Measurements from ENCODE around the gene PDILT.
"Not testable (repeated sequence)": the region's sequence is repeated elsewhere in the genome, so short reads cannot be mapped to it uniquely, and the experiment has no call there.

PDILT gene

GRCh38 chr16:20430480-20430879, 25.9 kb upstream of the PDILT start:
- not testable (repeated sequence) for H3K4me3 ChIP-seq (ENCODE audit: insufficient read depth, low read depth, low read length); H3K27me3 ChIP-seq (ENCODE audit: control insufficient read depth, insufficient read depth, low read length, poor library complexity, severe bottlenecking); H3K27ac ChIP-seq (ENCODE audit: insufficient read depth, low read depth, low read length, poor library complexity, severe bottlenecking); H3K4me1 ChIP-seq (ENCODE audit: control insufficient read depth, insufficient read depth, low read length); H3K36me3 ChIP-seq (ENCODE audit: control insufficient read depth, insufficient read depth, low read length); H3K9me3 ChIP-seq (ENCODE audit: control insufficient read depth, low read length)
- WGBS, 2 experiments: 95 to 96% methylated on average over 1 of the region's 1 CpG

GRCh38 chr16:20429499-20429898, 25.0 kb upstream of the PDILT start:
- 90 to 92% methylated on average over 7 of the region's 7 CpGs for WGBS, 2 experiments
- H3K36me3 ChIP-seq (ENCODE audit: control insufficient read depth, insufficient read depth, low read length); H3K27me3 ChIP-seq (ENCODE audit: control insufficient read depth, insufficient read depth, low read length, poor library complexity, severe bottlenecking); H3K4me1 ChIP-seq (ENCODE audit: control insufficient read depth, insufficient read depth, low read length); H3K9me3 ChIP-seq (ENCODE audit: control insufficient read depth, low read length); H3K27ac ChIP-seq (ENCODE audit: insufficient read depth, low read depth, low read length, poor library complexity, severe bottlenecking); H3K4me3 ChIP-seq (ENCODE audit: insufficient read depth, low read depth, low read length): not testable (repeated sequence)

- H3K4me3 ChIP-seq (ENCODE audit: insufficient read depth, low read depth, low read length); H3K4me1 ChIP-seq (ENCODE audit: control insufficient read depth, insufficient read depth, low read length); H3K36me3 ChIP-seq (ENCODE audit: control insufficient read depth, insufficient read depth, low read length); H3K27me3 ChIP-seq (ENCODE audit: control insufficient read depth, insufficient read depth, low read length, poor library complexity, severe bottlenecking); H3K27ac ChIP-seq (ENCODE audit: insufficient read depth, low read depth, low read length, poor library complexity, severe bottlenecking); H3K9me3 ChIP-seq (ENCODE audit: control insufficient read depth, low read length): not testable (repeated sequence)
- WGBS, 2 experiments: 92 to 95% methylated on average over 2 of the region's 2 CpGs
Measured at GRCh38 chr16:20427401-20427797, 22.9 kb upstream of the PDILT start.

- Histone ChIP-seq H3K36me3 (ENCODE audit: control insufficient read depth, insufficient read depth, low read length) (no peaks in the 10 kb centered on the region), H3K9me3 (ENCODE audit: control insufficient read depth, low read length) (no peaks in the 10 kb centered on the region), H3K27me3 (ENCODE audit: control insufficient read depth, insufficient read depth, low read length, poor library complexity, severe bottlenecking) (no peaks in the 10 kb centered on the region), H3K4me1 (ENCODE audit: control insufficient read depth, insufficient read depth, low read length) (no peaks in the 10 kb centered on the region), H3K4me3 (ENCODE audit: insufficient read depth, low read depth, low read length) (no peak overlapping the region), H3K27ac (ENCODE audit: insufficient read depth, low read depth, low read length, poor library complexity, severe bottlenecking) (no peak overlapping the region)
- 85 to 90% methylated on average over 2 of the region's 2 CpGs for WGBS, 2 experiments
Measured at GRCh38 chr16:20424129-20424866, 19.8 kb upstream of the PDILT start.

- not testable (repeated sequence) for H3K4me3 ChIP-seq (ENCODE audit: insufficient read depth, low read depth, low read length); H3K4me1 ChIP-seq (ENCODE audit: control insufficient read depth, insufficient read depth, low read length); H3K27me3 ChIP-seq (ENCODE audit: control insufficient read depth, insufficient read depth, low read length, poor library complexity, severe bottlenecking); H3K36me3 ChIP-seq (ENCODE audit: control insufficient read depth, insufficient read depth, low read length); H3K27ac ChIP-seq (ENCODE audit: insufficient read depth, low read depth, low read length, poor library complexity, severe bottlenecking); H3K9me3 ChIP-seq (ENCODE audit: control insufficient read depth, low read length)
- 90 to 92% methylated on average over 4 to 5 of the region's 5 CpGs for WGBS, 2 experiments
Measured at GRCh38 chr16:20423772-20424128, 19.2 kb upstream of the PDILT start.

- H3K27me3 ChIP-seq (ENCODE audit: control insufficient read depth, insufficient read depth, low read length, poor library complexity, severe bottlenecking); H3K4me1 ChIP-seq (ENCODE audit: control insufficient read depth, insufficient read depth, low read length); H3K9me3 ChIP-seq (ENCODE audit: control insufficient read depth, low read length); H3K27ac ChIP-seq (ENCODE audit: insufficient read depth, low read depth, low read length, poor library complexity, severe bottlenecking); H3K36me3 ChIP-seq (ENCODE audit: control insufficient read depth, insufficient read depth, low read length); H3K4me3 ChIP-seq (ENCODE audit: insufficient read depth, low read depth, low read length): not testable (repeated sequence)
- WGBS, 2 experiments: 86 to 100% methylated on average over 1 to 2 of the region's 2 CpGs
Measured at GRCh38 chr16:20421748-20422147, 17.2 kb upstream of the PDILT start.

GRCh38 chr16:20419093-20419492, 14.6 kb upstream of the PDILT start:
- H3K4me3 ChIP-seq (ENCODE audit: insufficient read depth, low read depth, low read length); H3K36me3 ChIP-seq (ENCODE audit: control insufficient read depth, insufficient read depth, low read length); H3K4me1 ChIP-seq (ENCODE audit: control insufficient read depth, insufficient read depth, low read length); H3K27me3 ChIP-seq (ENCODE audit: control insufficient read depth, insufficient read depth, low read length, poor library complexity, severe bottlenecking); H3K27ac ChIP-seq (ENCODE audit: insufficient read depth, low read depth, low read length, poor library complexity, severe bottlenecking); H3K9me3 ChIP-seq (ENCODE audit: control insufficient read depth, low read length): not testable (repeated sequence)
- 91 to 93% methylated on average over 8 of the region's 8 CpGs for WGBS, 2 experiments

- no peaks in the 10 kb centered on the region for H3K27me3 ChIP-seq (ENCODE audit: control insufficient read depth, insufficient read depth, low read length, poor library complexity, severe bottlenecking)
- H3K4me1 ChIP-seq (ENCODE audit: control insufficient read depth, insufficient read depth, low read length): no peaks in the 10 kb centered on the region
- no peak overlapping the region for H3K27ac ChIP-seq (ENCODE audit: insufficient read depth, low read depth, low read length, poor library complexity, severe bottlenecking)
- H3K9me3 ChIP-seq (ENCODE audit: control insufficient read depth, low read length): no peaks in the 10 kb centered on the region
- no CpG with 5 or more reads among the region's 1 CpG for WGBS, 2 experiments
- H3K4me3 ChIP-seq (ENCODE audit: insufficient read depth, low read depth, low read length): no peak overlapping the region
- no peaks in the 10 kb centered on the region for H3K36me3 ChIP-seq (ENCODE audit: control insufficient read depth, insufficient read depth, low read length)
Measured at GRCh38 chr16:20415541-20415940, 11.0 kb upstream of the PDILT start.

- Histone ChIP-seq H3K4me1 (ENCODE audit: control insufficient read depth, insufficient read depth, low read length) (no peaks in the 10 kb centered on the region), H3K27me3 (ENCODE audit: control insufficient read depth, insufficient read depth, low read length, poor library complexity, severe bottlenecking) (no peaks in the 10 kb centered on the region), H3K9me3 (ENCODE audit: control insufficient read depth, low read length) (no peaks in the 10 kb centered on the region), H3K36me3 (ENCODE audit: control insufficient read depth, insufficient read depth, low read length) (no peaks in the 10 kb centered on the region), H3K4me3 (ENCODE audit: insufficient read depth, low read depth, low read length) (no peak overlapping the region), H3K27ac (ENCODE audit: insufficient read depth, low read depth, low read length, poor library complexity, severe bottlenecking) (no peak overlapping the region)
- WGBS, 2 experiments: 93 to 95% methylated on average over 2 of the region's 2 CpGs
Measured at GRCh38 chr16:20411055-20411454, 6.5 kb upstream of the PDILT start.

- H3K27me3 ChIP-seq (ENCODE audit: control insufficient read depth, insufficient read depth, low read length, poor library complexity, severe bottlenecking): no peaks in the 10 kb centered on the region
- H3K27ac ChIP-seq (ENCODE audit: insufficient read depth, low read depth, low read length, poor library complexity, severe bottlenecking): no peak overlapping the region
- no peaks in the 10 kb centered on the region for H3K4me1 ChIP-seq (ENCODE audit: control insufficient read depth, insufficient read depth, low read length)
- no peaks in the 10 kb centered on the region for H3K36me3 ChIP-seq (ENCODE audit: control insufficient read depth, insufficient read depth, low read length)
- 88 to 95% methylated on average over 4 to 6 of the region's 6 CpGs for WGBS, 2 experiments
- H3K4me3 ChIP-seq (ENCODE audit: insufficient read depth, low read depth, low read length): no peak overlapping the region
- no peaks in the 10 kb centered on the region for H3K9me3 ChIP-seq (ENCODE audit: control insufficient read depth, low read length)
Measured at GRCh38 chr16:20410121-20410723, 5.7 kb upstream of the PDILT start.

Measured in ectodermal cell (in vitro differentiated cells).